Smooth muscle cell of the brain vasculature (primary cell): ENCODE results near the gene PEX19.
A peak's percentile ranks its signal among the peaks of the same experiment; 100 is the strongest.
"Not testable (repeated sequence)": the region's sequence is repeated elsewhere in the genome, so short reads cannot be mapped to it uniquely, and the experiment has no call there.

ENCODE experiments used
- DNase-seq: peaks from one replicate; pipeline ENCODE4 v3.0.0-alpha.2; 2012; ENCODE audit warnings: low read depth, low spot score

The PEX19 gene, protein sequence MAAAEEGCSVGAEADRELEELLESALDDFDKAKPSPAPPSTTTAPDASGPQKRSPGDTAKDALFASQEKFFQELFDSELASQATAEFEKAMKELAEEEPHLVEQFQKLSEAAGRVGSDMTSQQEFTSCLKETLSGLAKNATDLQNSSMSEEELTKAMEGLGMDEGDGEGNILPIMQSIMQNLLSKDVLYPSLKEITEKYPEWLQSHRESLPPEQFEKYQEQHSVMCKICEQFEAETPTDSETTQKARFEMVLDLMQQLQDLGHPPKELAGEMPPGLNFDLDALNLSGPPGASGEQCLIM

GRCh38 chr1:160284782-160285344 lies at the start of gene PEX19:
TSS of gene PEX19 (minus strand) at chr1:160285133. CDS start at chr1:160285124, 9 bp downstream.
- DNase-seq, result peak; percentile 78

GRCh38 chr1:160332516-160332915 lies 47.6 kb upstream of the PEX19 start:
- DNase-seq, result no peak

- no peak for DNase-seq
These were observed 45.2 kb upstream of the PEX19 start for GRCh38 chr1:160330119-160330518.

GRCh38 chr1:160328184-160328583 lies 43.3 kb upstream of the PEX19 start:
- no peak for DNase-seq

DNA sequence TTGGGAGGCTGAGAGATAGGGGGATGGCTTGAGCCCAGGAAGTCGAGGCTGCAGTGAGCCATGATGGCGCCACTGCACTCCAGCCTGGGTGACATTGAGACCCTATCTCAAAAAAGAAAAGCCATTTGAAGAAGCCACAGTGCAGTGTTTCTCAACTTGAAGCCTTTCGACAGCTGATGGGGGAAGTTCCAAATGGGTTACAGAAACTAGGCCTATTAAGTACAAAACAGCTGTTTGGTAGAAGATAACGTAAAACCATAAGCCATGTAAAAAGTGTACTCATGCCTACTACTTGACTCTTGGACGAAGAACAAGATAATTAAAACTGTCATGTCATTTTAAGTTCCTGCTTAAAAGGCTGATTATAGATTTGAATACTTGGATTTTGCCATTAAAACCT lies 41.5 kb upstream of the PEX19 start:
- DNase-seq, result no peak

DNA sequence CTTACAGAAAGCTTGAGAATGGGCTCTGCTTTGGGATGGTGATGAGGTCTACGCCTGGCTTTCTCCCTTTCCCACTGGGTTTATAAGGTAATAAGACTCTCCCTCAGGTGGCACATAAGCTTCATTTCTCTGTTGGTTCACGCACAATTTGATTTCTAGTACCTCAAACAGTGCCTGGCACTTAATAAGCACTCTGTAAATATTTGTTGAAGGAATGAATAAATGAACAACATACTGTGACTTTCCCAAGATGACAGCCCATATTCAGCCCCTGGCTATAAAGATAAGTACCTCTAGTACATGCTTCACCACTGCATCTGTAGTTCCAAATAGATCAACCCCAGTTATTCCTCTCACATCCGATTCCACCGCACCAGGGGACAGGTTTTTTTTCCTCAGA lies 40.3 kb upstream of the PEX19 start:
- no peak for DNase-seq

GRCh38 chr1:160322831-160323230 lies 37.9 kb upstream of the PEX19 start:
- DNase-seq, result no peak

- no peak for DNase-seq
These were observed 30.4 kb upstream of the PEX19 start for GRCh38 chr1:160315359-160315758.

- no peak for DNase-seq
These were observed 24.6 kb upstream of the PEX19 start for GRCh38 chr1:160309571-160309970.

GRCh38 chr1:160309185-160309557 lies 24.2 kb upstream of the PEX19 start:
- no peak for DNase-seq

DNA sequence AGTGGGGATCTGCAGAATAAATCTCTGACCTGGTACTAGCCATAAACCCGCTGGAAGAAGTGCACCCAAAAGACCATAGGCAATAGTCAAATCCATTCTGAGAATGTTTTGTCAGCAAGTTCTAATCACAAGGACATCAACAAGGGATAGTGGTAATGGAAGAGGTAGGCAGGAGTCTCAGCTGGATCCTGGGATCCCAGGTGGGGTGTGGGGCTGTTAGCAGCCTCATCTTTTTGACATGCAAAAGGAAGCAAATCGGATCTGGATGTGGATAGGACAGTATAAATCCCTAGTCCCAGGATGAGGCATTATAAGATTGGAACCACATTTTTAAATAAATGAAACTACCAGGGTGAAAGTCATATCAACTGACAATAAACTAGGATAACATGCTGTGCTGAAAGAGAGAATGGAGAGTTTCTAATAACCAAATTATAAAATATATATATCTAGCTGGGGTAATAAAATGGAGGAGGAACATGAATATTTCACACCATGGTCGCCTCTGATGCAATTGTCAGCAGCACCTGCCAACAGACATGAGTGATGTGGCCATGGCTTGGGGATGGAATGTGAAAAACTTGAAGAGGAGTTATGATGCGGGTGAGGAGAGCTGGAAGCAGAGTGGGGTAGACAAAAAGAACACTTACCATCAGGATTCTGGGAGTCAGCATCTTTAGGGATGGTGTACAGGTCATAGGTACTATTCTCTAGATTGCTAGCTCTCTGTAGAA lies 23.7 kb upstream of the PEX19 start:
- no peak for DNase-seq

DNA sequence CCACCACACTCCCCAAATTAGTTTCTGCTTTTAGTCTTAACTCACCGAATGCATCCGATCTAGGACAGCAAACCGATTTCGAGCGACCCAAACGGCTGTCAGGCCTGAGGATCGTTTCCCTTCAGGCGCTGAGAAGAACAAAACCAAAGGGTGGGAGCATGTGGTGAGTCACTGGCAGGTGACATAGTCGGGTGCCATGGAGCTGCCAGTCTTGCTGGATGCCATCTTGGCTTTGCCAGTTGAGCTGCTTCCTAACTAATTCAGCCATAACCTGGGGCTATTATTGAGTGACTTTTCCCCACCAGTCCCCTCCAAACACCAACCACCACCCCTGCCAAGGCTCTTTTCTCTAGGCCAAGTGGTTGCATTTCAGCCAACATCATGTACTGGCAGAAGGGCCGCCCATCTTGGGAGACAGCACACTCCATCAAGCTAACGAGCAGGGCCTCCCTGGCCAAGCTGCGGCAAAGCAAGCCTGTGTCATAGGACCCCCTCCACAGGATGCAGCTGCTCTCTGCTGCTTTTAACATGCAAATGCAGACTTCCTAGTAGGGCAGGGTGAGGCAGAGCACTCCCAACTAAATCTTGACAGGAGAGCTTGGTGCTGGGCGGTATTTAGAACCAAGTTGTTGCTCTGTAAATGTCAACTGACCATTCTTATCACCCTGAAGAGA lies 22.3 kb upstream of the PEX19 start:
- no peak for DNase-seq

DNA sequence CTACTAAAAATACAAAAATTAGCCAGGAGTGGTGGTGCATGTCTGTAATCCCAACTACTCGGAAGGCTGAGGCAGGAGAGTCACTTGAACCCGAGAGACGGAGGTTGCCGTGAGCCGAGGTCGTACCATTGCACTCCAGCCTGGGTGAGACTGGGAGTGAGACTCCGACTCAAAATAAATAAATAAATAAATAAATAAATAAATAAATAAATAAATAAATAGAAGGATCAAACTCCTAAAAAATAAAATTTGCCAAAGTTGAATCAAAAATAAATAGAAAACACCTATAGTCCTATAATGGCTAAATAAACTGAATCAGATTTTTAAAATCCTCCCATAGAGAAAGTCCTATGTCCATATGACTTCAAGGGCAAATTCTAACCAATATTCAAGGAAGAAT lies 15.2 kb upstream of the PEX19 start:
- DNase-seq, result no peak

DNA sequence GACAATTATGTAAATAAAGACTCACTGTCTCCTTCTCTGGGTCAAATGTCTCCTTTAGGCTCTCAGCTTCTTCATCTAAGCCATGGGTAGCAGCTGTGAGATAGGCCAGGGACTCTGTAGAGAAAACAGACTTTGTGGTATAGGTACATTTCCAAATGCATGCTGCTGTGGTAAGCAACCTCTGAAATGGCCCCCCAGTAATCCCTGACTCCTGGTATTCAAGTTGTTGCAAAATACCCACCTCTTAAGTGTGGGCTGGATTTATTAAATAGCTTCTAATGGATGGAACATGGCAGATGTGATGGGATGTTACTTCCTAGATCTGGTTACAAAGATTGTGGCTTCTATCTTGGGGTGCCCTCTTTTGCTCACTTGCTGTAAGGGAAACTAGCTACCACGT lies 11.1 kb upstream of the PEX19 start:
- no peak for DNase-seq

DNA sequence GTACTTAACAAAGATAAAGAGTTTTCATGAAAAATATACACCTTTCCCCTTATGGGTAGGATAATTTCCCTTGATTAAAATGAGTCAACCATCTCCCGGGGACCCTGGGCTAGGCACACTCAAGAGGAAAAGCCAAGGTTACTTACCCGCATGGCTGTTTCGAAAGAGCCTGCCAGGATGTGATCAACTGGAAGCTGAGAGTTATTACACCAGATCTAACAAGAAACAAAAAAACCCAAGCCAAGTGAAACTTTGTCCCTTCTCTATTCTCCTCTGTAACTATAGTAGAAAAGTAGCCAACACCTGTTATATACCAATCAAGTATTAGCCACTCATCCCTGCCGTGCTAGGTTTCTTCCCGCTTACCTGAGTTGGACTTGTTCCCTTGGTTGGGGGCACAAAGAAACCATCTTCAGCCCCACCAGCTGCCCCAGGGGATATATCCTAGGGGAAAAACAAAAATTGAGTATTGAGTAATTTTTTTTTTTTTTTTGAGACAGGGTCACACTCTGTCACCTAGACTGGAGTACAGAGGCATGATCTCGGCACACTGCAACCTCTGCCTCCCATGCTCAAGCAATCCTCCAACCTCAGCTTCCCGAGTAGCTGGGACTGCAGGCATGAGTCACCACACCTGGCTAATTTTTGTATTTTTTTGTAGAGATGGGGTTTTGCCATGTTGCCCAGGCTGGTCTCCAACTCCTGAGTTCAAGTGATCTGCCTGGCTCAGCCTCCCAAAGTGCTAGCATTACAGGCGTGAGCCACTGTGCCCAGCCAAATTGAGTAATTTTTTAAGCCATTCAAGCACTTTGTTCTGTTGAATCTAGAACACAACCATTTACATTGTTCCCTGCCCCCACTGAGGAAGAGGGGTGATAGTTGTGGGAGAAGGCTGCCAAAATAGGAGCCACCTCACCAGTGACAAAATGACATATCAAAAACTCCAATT lies 8.4 kb upstream of the PEX19 start:
- no peak for DNase-seq

DNA sequence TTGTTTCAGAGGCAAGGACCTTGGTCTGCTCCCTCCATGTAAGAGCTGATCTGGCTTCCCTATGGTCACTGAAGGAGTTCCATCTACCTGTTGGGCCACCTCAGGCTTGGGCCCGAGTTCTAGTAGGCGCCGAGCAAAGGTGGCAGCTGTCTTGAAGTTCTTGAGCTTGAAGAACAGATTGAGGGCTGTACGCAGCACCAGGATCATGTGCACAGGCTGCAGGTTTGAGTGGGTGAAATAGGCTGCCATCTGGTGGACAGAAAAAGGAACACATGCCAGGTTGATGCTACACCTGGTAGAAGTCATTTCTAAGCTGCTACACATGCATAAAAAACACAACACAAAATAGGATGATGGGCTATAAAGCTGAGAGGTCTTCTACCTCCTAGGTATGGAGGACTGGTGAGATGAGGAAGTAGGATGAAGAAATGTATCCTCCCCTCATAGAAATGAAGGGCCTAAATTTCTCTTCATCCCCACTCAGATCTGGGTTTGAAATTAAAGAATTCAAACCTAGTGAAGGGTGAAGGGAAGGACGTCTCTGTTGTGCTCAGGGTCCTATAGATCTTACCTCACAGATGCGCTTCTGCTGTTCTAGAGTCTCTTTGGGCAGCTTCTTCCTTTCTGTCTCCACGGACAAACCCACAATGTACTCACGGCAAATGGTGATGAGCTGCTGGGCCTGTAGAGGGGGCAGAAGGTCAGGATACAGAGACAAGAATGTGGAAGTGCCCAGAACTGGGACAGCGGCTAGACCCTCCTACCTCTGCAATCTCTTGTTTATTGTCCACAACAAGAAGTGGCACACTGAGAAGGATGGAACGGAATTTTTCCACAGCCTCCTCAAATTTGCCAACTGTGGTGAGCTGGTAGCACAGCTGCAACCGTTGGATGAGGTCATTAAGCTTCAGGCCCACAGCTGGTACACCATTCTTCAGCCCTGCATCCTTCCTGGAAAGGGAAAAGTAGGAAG lies 6.6 kb upstream of the PEX19 start:
- DNase-seq, result peak; percentile 37

DNA sequence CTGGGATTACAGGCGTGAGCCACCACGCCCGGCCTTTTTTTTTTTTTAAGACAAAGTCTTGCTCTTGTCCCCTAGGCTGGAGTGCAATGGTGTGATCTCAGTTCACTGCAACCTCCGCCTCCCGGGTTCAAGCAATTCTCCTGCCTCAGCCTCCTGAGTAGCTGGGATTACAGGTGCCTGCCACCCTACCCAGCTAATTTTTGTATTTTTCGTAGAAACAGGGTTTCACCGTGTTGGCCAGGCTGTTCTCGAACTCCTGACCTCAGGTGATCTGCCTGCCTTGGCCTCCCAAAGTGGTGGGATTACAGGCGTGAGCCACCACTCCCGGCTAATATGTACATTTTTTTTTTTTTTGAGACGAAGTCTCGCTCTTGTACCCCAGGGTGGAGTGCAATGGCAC lies 2.8 kb upstream of the PEX19 start:
- DNase-seq, result not testable (repeated sequence)

DNA sequence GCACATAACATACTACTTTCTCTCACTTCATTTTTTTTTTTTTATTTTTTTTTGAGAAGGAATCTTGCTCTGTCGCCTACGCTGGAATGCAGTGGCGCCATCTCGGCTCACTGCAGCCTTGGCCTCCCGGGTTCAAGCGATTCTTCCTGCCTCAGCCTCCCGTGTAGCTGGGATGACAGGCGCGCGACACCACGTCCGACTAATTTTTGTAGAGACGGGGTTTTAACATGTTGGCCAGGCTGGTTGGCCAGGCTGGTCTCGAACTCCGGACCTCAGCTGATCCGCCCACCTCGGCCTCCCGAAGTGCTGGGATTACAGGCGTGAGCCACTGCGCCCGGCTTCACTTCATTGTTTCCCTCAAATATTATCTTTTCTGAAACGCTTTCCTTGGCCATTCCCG lies 573 bp upstream of the PEX19 start:
- DNase-seq, result no peak

GRCh38 chr1:160284220-160284781 lies 632 bp downstream of the PEX19 start:
- DNase-seq, result no peak

DNA sequence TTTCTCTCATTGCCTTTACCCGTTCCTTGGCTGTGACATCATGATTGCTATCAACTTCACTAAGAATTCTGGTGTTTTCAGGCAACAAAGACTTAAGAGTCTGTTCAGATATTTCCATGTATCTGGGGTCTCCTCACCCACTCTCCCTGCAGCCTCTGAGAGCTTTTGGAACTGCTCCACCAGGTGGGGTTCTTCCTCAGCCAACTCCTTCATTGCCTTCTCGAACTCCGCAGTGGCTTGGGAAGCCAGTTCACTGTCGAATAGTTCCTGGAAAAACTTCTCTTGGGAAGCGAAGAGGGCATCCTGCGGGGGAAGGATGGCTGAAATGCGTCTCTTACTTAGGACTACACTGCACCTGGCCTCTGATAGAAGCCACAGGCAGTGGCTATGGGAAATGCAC lies 2.1 kb downstream of the PEX19 start:
- no peak for DNase-seq
